CD14-positive monocyte (primary cell): Measurements from ENCODE around the gene SCAMP5. TPM values are rescaled to one million over a fixed set of nuclear protein-coding genes. Genes with fewer than 3 reads are reported as not detected.

Experiments used
- DNase-seq, 3 donors: peaks; one replicate each; pipeline ENCODE4 v3.0.0-alpha.2; 2011 to 2022
- H2AFZ ChIP-seq: 2 replicates; pipeline ENCODE4 v1.6.0; 2012; ENCODE audit warnings: mild to moderate bottlenecking, low read depth, low read length, inconsistent platforms; ENCODE audit not compliant: insufficient read depth, poor library complexity, severe bottlenecking
- H3K27ac ChIP-seq, 2 donors: 1 replicate in 1 of 2; 2 replicates in 1 of 2; pipeline ENCODE4 v1.5.1; 2012 to 2013; ENCODE audit warnings: low read length in 2 of 2, control low read depth in 1 of 2, inconsistent platforms in 1 of 2, low read depth in 1 of 2, mild to moderate bottlenecking in 1 of 2
- H3K27me3 ChIP-seq, 2 donors: one replicate each; pipeline versions ENCODE4 v1.6.0 to v1.6.1; 2011 to 2013; ENCODE audit warnings: low read length in 2 of 2; ENCODE audit not compliant: control insufficient read depth in 2 of 2, insufficient read depth in 2 of 2
- H3K36me3 ChIP-seq, 2 donors: replicated peaks in 1 of 2; 1 replicate in 1 of 2; 2 replicates in 1 of 2; pipeline versions ENCODE4 v1.5.1 to v1.6.1; 2012 to 2013; ENCODE audit warnings: low read length in 2 of 2, control low read depth in 1 of 2, inconsistent platforms in 1 of 2, mild to moderate bottlenecking in 1 of 2; ENCODE audit not compliant: insufficient read depth in 2 of 2, control insufficient read depth in 1 of 2
- H3K4me1 ChIP-seq, 2 donors: 1 replicate in 1 of 2; 2 replicates in 1 of 2; pipeline versions ENCODE4 v1.5.1 to v1.6.1; 2012 to 2013; ENCODE audit warnings: low read length in 2 of 2, control low read depth in 1 of 2, inconsistent platforms in 1 of 2, mild to moderate bottlenecking in 1 of 2, moderate library complexity in 1 of 2; ENCODE audit not compliant: insufficient read depth in 2 of 2, control insufficient read depth in 1 of 2
- H3K4me2 ChIP-seq: replicated peaks from 2 replicates; pipeline ENCODE3; 2012; ENCODE audit warnings: low read length, moderate library complexity, mild to moderate bottlenecking; ENCODE audit not compliant: poor library complexity, severe bottlenecking; ENCODE audit errors: extremely low read depth
- H3K4me3 ChIP-seq, 3 experiments: fragments of 200-600 bp in 1 of 3; sonication (generic) in 1 of 3; replicated peaks in 1 of 3; 1 replicate in 2 of 3; 2 replicates in 1 of 3; pipeline ENCODE4 v1.5.1; 2011 to 2013; ENCODE audit warnings: low read length in 3 of 3, mild to moderate bottlenecking in 3 of 3, control low read depth in 2 of 3, low read depth in 2 of 3, inconsistent platforms in 1 of 3, moderate library complexity in 1 of 3
- H3K79me2 ChIP-seq: 2 replicates; pipeline ENCODE4 v1.6.0; 2012; ENCODE audit warnings: mild to moderate bottlenecking, control low read depth, inconsistent platforms, low read length, moderate library complexity; ENCODE audit not compliant: insufficient read depth
- H3K9ac ChIP-seq: 2 replicates; pipeline ENCODE4 v1.6.0; 2017; ENCODE audit warnings: low read length, mild to moderate bottlenecking; ENCODE audit not compliant: insufficient read depth, poor library complexity, severe bottlenecking
- H3K9me3 ChIP-seq, 2 donors: replicated peaks in 1 of 2; 1 replicate in 1 of 2; 2 replicates in 1 of 2; pipeline versions ENCODE4 v1.5.1 to v1.6.1; 2012 to 2013; ENCODE audit warnings: low read length in 2 of 2, control low read depth in 1 of 2; ENCODE audit not compliant: control insufficient read depth in 1 of 2, insufficient read depth in 1 of 2
- H4K20me1 ChIP-seq: 2 replicates; pipeline ENCODE4 v1.6.0; 2012; ENCODE audit warnings: mild to moderate bottlenecking, low read length, control low read depth, moderate library complexity; ENCODE audit not compliant: insufficient read depth
- H3K27ac Mint-ChIP-seq, 7 donors: one replicate each; pipeline ENCODE4 v1.8.0; 2020; ENCODE audit warnings: mild to moderate bottlenecking in 7 of 7, mixed read lengths in 7 of 7, moderate library complexity in 6 of 7, inconsistent platforms in 2 of 7
- H3K27me3 Mint-ChIP-seq, 3 donors: one replicate each; pipeline ENCODE4 v1.8.0; 2021 to 2022; ENCODE audit warnings: low read depth in 3 of 3, mild to moderate bottlenecking in 3 of 3, mixed read lengths in 3 of 3, moderate library complexity in 3 of 3, inconsistent platforms in 1 of 3
- H3K36me3 Mint-ChIP-seq, 2 donors: one replicate each; pipeline ENCODE4 v1.8.0; 2020; ENCODE audit warnings: mixed read lengths in 2 of 2, inconsistent platforms in 1 of 2, mild to moderate bottlenecking in 1 of 2
- H3K4me1 Mint-ChIP-seq: one replicate; pipeline ENCODE4 v1.8.0; 2020; ENCODE audit warnings: mild to moderate bottlenecking, mixed read lengths
- H3K4me3 Mint-ChIP-seq, 2 donors: one replicate each; pipeline ENCODE4 v1.8.0; 2020; ENCODE audit warnings: mild to moderate bottlenecking in 2 of 2, mixed read lengths in 2 of 2, moderate library complexity in 1 of 2
- H3K9me3 Mint-ChIP-seq, 7 donors: one replicate each; pipeline ENCODE4 v1.8.0; 2020 to 2022; ENCODE audit warnings: mixed read lengths in 7 of 7, mild to moderate bottlenecking in 6 of 7, moderate library complexity in 6 of 7, inconsistent platforms in 2 of 7
- WGBS: methylation state at CpG from one replicate; pipeline ENCODE4 v1.1.5; 2013; ENCODE audit warnings: missing lambda C conversion rate; ENCODE audit not compliant: insufficient coverage; 5-methylcytosine and 5-hydroxymethylcytosine counted together
- intact Hi-C, 2 donors: fragments of 100-400 bp; cut with micrococcal nuclease; formaldehyde crosslinking; loops; one replicate each; pipeline versions ENCODE4 v1.15.0 to v1.15.1; 2023
- polyA plus RNA-seq, 3 donors: library from polyadenylated mRNA; depleted of rRNA in 1 of 3; unstranded in 2 of 3; stranded (reverse) in 1 of 3; fragments of 300-500 nt in 2 of 3; fragments of >200 nt in 1 of 3; fragmentation: Illumina TruSeq in 2 of 3; gene quantifications; 1 replicate in 2 of 3; 2 replicates in 1 of 3; pipeline ENCODE4 v1.2.3, GENCODE V29; 2012 to 2021
- TF ChIP-seq, protein P1 (sequence below): fragments of 200-600 bp; IDR thresholded peaks from one replicate; pipeline ENCODE4 v1.8.0; 2022; ENCODE audit warnings: antibody characterized with exemption, mild to moderate bottlenecking

Gene SCAMP5
- polyA plus RNA-seq, 3 donors = 0.08 to 0.32 TPM; not detected in 1

DNA sequence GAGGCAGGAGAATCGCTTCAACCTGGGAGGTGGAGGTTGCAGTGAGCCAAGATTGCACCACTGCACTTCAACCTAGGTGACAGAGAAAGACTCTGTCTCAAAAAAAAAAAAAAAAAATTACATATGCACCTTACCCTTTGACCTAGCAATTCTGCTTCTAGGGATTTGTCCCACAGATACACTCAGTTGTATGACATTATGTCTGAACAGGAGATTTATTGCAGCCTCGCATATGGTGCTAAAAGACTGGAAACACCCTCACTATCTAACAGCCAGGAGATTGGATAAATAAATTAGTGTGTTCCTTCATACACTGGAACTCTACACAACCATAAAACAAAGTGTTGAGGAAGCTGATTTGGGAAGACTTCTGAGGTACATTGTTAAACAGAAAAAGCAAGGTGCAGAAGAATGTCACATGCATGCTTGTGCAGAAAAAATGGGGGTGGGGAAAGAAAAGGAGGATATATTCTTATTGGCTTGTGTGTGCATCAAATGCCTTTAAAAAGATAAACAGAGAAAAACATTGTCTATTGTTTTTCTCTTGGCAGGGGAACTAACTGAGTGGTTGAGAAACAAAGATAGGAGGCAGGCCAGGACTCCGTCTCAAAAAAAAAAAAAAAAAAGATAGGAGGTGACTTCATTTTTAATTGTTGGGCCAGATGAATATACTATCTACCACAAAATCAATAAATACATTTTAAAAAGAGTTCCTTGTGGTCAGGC, 59.0 kb downstream of the SCAMP5 start:
- H3K9ac ChIP-seq = no peak overlapping the region
- no peaks in the 10 kb centered on the region for H4K20me1 ChIP-seq
- Mint-ChIP-seq H3K36me3 (peaks cover 19 to 24% of the 10 kb centered on the region in 2 donors), H3K4me1 (peaks cover 40% of the 10 kb centered on the region), H3K27me3 (peaks cover 0 to 4% (median 2%) of the 10 kb centered on the region in 3 donors), H3K9me3 (no peaks in the 10 kb centered on the region), H3K4me3 (peak overlapping the region in 1 of 2 donors; percentile 8), H3K27ac (no peak overlapping the region)
- no peaks in the 10 kb centered on the region for H3K27me3 ChIP-seq
- 100% methylated on average over 1 of the region's 3 CpGs for WGBS
- H3K4me3 ChIP-seq = no peak overlapping the region
- no peak for DNase-seq
- H2AFZ ChIP-seq = no peak overlapping the region
- TF ChIP-seq, protein P1, sequence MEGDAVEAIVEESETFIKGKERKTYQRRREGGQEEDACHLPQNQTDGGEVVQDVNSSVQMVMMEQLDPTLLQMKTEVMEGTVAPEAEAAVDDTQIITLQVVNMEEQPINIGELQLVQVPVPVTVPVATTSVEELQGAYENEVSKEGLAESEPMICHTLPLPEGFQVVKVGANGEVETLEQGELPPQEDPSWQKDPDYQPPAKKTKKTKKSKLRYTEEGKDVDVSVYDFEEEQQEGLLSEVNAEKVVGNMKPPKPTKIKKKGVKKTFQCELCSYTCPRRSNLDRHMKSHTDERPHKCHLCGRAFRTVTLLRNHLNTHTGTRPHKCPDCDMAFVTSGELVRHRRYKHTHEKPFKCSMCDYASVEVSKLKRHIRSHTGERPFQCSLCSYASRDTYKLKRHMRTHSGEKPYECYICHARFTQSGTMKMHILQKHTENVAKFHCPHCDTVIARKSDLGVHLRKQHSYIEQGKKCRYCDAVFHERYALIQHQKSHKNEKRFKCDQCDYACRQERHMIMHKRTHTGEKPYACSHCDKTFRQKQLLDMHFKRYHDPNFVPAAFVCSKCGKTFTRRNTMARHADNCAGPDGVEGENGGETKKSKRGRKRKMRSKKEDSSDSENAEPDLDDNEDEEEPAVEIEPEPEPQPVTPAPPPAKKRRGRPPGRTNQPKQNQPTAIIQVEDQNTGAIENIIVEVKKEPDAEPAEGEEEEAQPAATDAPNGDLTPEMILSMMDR = no peak
- H3K36me3 ChIP-seq = peaks cover 3 to 12% of the 10 kb centered on the region in 2 donors
- H3K79me2 ChIP-seq = no peaks in the 10 kb centered on the region
- H3K9me3 ChIP-seq = no peaks in the 10 kb centered on the region
- H3K4me1 ChIP-seq = peaks cover 24 to 42% of the 10 kb centered on the region in 2 donors
- no peak overlapping the region for H3K27ac ChIP-seq
- no peak overlapping the region for H3K4me2 ChIP-seq
- intact Hi-C loops = no loop called here

DNA sequence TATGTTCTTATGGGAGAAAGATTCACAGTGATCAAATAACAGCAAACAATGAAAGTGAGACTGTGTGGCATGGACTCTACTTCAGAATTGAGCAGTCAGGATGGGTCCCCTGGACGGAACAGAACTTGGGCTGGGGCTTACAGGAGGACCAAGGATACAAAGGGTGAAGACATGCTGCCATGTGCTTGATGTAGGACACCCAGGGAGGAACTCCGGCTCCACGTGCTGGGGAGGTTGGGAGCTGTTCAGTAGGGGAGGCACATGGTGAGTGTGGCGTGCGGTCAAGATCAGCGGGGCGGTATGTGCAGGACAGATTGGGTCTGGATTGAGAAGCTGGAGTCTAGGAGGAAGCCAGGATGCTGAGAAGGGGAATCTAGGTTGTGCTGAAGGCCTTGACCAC, 60.7 kb downstream of the SCAMP5 start:
- no peak overlapping the region for H3K4me3 ChIP-seq
- no peak overlapping the region for H2AFZ ChIP-seq
- no peaks in the 10 kb centered on the region for H3K27me3 ChIP-seq
- no peaks in the 10 kb centered on the region for H3K36me3 ChIP-seq
- H3K9ac ChIP-seq = no peak overlapping the region
- TF ChIP-seq, protein P1 = no peak
- peaks cover 25 to 42% of the 10 kb centered on the region in 2 donors for H3K4me1 ChIP-seq
- Mint-ChIP-seq H3K36me3 (peaks cover 9 to 10% of the 10 kb centered on the region in 2 donors), H3K27me3 (peaks cover 0 to 2% (median 0%) of the 10 kb centered on the region in 3 donors), H3K9me3 (no peaks in the 10 kb centered on the region), H3K4me1 (peaks cover 38% of the 10 kb centered on the region), H3K27ac (peak overlapping the region in 2 of 7 donors; percentile 24 to 62), H3K4me3 (no peak overlapping the region)
- no peak for DNase-seq
- intact Hi-C loops = no loop called here
- H3K4me2 ChIP-seq = no peak overlapping the region
- H3K27ac ChIP-seq = no peak overlapping the region
- H4K20me1 ChIP-seq = no peaks in the 10 kb centered on the region
- H3K9me3 ChIP-seq = no peaks in the 10 kb centered on the region
- WGBS = 96% methylated on average over 7 of the region's 7 CpGs
- no peaks in the 10 kb centered on the region for H3K79me2 ChIP-seq
